NCI-H2227 (cell line): Measurements from ENCODE around the gene CHAD.
A peak's percentile ranks its signal among the peaks of the same experiment; 100 is the strongest.
"Not testable (repeated sequence)": the region's sequence is repeated elsewhere in the genome, so short reads cannot be mapped to it uniquely, and the experiment has no call there.

Experiments
- DNase-seq: peaks from one replicate; lab custom pipeline; 2025; ENCODE audit not compliant: unreplicated experiment; lab: John Stamatoyannopoulos, UW

CHAD gene

DNA sequence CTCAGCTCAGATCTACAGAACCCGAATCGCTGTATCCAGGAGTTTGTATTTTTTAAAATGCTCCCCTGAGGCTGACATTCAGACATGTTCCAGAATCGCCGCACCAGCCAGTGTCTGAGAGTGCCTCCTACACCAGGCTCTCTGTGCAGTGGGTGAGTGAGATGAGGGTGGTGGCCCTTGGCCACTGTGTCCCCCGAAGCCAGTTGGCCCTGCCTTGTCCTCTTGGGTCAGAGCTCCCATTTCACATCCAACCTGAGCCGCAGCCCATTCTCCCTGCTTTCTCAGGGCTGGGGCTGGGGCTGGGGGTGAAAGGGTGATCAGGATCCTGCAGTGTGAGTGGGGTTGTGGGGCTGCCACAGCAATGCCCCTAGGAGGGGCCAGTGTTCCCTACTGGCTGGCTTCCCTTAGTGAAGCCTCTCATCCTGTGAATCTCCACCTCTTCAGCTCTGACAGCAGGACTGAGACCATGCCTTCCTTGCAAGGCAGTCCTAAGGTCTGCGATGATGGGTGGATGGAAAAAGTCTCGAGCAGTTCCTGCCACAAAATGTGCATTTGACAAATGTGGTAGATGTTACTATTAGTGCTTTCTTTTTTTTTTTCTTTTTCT, 26.6 kb upstream of the CHAD start:
- no peak for DNase-seq

DNA sequence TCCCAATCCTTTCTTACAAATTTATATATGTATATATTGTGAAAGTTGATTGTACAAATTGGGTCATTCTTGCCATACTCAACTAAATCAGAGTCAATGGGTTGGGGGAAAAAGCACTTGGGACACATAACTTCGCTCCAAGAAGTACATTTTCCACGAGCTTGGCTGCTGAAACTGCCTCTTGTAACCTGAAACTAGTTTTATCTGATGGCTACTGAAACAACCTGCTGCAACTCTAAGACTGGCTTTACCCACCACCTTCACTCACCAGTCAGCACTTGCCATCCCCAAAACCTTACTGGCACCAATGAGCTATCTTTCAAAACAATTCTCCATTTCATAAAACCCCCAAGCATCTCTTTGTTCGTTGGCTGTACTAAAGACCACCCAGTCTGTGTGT, 25.1 kb upstream of the CHAD start:
- DNase-seq = no peak

DNA sequence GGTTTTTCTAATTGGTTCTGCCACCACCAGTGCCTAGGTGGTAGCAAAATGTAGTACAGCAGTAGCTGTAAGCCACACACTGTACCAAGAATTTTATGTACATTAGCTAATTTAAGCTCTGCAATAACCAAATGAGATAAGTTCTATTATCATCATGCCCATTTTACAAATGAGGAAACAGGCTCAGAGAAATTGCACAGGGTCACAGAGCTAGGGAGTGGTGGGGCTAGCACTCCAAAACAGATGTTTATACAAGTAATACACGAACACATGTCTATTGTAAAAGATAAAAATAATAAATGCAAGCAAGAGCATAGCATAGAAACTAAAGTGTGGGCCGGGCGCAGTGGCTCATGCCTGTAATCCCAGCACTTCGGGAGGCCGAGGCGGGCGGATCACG, 23.5 kb upstream of the CHAD start:
- DNase-seq = no peak

DNA sequence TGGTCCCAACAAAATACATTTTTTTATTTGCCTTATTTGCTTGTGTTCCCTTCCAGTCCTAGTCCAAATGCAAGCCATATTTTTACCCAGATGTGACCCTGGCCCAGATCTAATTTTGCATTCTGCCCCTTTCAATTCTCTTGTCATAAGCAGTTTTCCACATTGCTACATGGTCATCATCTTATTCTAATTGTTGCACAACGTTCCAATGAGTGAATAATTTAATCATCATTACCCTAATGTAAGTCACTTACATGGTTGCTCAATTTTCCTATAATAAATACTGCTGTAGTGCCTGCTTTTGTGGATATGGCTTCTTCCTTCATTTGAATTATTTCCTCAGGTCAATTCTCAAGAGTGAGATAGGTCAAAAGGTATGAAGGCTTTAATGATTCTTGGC, 22.8 kb upstream of the CHAD start:
- DNase-seq = no peak

DNA sequence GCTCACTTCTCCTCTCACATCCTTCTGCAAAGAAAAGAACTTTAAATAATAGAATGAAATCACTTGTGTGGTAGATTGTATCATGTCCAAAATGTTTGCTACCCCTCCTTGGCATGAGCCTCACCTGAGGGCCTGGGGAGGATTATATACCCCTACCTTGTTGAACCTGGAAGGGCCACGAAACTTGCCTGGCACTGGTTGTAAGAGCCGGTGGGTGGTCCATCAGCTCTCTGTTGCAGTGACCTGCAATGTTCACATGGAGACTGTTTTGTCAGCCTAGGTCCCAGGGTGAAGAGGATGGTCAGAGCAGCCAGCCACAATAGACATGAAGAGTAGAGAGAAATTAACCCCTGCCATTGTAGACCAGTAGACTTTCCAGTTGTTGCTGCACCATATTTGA, 20.2 kb upstream of the CHAD start:
- no peak for DNase-seq

DNA sequence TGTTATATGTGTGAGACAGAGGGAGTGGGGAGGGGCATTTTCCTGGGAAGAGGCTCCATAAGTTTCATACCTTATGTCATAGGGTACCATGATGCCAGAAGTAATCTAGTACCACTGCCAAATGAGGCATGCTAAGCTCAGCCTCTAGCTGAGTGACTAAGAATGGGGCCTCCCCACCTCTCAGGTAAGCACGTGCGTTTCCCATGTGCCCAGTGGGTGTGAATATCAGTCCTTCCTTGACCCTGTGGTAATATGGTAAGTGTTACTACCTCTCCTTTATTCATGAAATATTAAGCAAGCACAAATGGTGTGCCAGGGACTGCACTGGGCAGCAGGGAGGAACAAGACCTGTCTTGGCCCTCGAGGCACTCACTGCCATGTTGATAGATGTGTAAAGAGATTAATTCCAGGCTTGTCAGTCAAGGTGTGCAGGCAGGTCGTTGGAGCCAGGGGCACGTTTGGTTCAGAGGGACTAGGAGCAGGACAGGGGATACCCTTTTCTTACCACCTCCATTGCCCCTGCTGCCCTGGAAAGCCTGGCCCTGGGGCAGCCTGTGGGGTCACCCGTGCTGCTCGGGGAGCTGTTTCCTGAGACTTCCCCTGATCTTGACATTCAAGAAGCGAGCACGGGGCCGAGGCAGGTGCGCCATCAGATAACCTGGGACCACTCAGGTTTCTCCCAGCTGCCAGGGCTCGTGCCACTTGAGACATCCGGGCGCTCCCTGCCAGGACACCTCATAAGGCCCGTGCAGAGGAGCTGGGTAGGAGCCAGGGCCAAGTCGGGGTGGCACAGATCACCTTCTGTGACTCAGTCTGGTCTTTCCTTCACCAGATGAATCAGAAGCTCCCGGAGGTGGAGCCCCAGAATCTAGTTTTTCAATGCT, 18.8 kb upstream of the CHAD start:
- DNase-seq = no peak

DNA sequence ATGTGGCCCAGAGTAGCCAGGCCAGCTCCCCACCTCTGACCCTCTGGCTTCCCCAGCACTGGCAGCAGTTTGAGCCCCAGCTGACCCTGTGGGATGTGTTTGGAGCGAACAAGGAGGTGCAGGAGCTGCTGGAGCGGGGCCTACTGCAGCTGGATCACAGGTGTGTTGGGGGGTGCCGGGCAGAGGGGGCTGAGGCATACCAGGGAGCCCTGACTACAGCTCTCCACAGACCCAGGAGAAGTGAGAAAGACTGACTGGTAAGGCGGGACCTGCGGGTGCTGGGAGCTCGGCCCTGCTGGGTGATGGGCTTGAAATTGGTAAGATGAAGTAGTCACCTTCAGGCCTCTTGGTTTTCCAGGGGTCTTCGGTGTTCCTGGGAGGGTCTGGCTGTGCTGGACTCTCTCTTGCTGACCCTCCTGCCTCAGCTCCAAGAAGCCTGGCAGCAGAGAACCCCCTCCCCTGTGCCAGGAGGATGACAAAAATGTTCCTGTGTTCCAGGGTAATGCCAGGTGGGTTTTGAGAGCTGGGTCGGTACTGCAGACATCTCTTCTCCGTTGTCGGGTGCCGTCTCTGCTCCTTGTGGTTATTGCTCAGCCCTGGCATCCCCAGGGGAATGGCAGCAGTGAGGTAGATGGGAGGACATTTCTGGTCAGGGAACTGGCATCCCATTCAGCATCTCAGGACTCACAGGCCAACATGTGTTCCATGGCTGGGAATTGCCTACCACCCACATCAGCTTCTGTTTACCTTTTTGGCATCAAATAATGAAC, 15.9 kb upstream of the CHAD start:
- DNase-seq = no peak

DNA sequence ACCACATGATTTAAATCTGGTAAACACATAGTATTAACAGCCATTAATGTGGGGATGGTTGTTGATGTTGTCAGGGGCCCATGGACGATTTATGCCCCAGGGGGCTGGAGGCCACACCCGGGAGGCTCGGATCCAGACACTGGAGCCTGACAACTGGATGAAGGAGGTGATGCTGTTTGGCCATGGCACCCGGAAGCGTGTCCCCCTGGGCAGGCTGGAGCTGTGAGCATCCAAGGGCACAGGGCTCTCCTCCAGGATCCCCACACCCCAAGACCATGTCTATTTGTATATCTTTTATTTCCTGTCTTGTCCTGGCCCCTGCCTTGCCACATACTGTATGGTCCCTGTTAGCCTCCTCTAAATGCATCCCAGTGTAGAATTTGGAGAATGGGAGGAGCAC, 14.6 kb upstream of the CHAD start:
- no peak for DNase-seq

DNA sequence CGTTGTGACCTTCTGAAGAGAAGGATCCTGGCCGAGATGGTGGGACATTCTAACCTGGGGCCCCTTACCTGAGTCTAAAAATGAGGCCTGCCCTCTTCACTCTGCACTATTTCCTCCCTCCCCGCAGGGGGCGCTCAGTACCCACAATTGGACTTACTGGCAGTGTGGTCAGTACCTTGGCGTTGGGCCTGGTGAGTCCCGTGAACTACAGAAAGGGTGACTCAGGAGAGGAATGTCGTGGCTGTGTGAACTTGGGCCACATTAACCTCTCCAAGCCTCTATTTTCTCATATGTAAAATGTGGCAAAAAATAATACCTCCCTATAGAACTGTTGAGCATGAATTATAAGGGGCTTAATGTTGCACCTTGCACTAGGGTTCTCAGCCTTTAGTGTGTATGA, 13.8 kb upstream of the CHAD start:
- peak; percentile 81 for DNase-seq

DNA sequence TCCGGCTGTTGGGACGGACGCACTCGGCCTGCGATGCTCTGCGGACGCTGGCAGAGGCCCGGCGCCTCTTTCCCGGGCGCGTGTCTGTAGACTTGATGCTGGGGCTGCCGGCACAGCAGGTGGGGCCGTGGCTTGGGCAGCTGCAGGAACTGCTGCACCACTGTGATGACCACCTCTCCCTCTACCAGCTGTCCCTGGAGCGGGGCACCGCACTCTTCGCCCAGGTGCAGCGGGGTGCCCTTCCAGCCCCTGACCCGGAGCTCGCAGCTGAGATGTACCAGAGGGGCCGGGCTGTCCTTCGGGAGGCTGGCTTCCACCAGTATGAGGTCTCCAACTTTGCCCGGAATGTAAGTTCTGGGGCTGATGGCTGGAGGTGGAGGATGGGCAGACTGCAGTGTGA, 13.4 kb upstream of the CHAD start:
- no peak for DNase-seq

DNA sequence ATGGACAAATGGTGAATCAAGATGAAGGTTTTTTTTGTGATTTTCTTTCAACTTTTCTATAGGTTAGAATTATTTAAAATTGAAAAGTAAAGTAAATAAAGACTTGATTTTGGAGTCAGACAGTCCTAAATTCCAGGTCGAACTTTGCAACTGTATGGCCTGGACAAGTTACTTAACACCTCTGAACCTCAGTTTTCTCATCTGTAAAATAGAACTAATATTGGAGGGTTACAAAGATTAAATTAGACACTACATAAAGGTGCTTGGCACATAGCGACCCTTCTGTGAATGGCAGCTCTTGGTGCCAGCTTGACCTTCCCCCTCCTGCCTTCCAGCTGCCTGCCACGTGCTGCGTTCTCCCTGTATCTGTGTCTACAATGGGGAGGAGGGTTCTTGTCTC, 13.0 kb upstream of the CHAD start:
- no peak for DNase-seq

DNA sequence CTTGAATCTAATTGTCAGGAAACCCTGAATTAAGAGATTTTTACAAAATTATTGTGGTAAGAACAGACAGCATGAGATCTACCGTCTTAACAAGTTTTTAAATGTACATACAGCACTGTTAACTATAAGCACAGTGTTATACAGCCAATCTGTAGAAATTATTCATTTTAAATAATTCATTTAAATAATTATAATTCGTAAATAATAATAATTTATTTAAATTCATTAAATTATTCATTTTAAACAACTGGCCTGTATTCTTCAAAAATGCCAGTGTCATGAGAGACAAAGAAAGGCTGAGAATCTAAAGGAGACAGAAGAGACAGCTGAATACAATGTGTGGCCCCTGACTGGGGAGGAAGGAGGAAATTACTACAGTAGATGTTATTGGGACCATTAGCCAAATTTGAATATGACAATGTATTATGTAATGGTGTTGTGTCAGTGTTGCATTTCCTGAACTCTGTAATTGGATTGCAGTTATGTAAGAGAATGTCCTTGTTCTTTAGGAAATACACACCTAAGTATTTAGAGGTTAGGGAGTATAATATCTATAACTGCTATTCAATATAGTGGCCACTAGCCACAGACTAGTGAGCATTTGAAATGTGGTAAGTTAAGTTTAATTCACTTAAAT, 12.3 kb upstream of the CHAD start:
- no peak for DNase-seq

DNA sequence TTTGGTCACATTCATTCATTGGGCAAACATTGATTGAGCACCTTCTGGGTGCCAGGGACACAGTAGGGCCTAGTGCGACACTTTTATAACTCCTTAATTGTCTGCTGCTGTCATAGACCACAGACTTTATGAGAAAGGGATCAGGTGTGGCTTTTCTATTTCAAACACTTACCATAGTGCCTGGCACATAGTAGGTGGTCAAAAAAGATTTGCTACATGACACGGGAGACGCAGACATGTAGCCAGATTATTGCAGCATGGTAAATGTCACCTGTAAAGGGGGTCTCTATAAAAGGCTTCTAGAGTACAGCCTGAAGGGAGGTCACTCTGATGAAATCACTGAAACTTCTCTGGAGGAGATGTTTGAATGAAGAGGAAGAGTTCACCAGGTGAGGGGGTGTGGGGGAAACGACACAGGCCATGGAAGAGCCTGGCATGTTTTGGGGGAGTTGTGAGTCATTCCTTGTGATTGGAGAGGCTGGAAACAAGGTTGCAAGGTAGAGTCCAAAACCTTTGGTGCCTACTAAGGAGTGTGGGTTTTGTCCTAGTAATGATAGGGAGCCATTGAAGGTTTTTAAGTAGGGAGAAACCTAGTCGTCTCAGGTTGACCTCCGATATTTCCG, 11.6 kb upstream of the CHAD start:
- DNase-seq = no peak

DNA sequence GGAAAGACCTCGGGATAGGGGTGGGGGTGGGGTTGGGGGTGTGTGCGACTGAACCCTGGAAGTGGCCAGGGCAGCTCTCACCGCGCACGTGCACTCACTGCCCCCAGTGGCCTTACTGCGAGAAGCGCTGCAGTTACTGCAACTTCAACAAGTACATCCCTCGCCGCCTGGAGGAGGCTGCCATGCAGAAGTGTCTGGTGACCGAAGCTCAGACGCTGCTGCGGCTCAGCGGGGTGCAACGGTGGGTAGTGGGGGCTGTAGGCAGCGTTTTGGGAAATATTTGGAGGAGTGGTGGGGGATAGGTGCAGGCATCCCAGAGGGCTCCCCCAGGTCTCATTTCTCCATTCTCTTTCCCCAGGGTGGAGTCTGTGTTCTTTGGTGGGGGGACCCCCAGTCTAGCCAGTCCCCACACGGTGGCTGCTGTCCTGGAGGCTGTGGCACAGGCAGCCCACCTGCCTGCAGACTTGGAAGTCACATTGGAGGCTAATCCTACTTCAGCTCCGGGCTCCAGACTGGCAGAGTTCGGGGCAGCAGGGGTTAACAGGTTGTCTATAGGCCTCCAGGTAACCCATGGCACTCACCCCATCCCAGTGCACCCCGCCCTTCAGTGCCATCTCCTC, 11.0 kb upstream of the CHAD start:
- DNase-seq = peak; percentile 82

DNA sequence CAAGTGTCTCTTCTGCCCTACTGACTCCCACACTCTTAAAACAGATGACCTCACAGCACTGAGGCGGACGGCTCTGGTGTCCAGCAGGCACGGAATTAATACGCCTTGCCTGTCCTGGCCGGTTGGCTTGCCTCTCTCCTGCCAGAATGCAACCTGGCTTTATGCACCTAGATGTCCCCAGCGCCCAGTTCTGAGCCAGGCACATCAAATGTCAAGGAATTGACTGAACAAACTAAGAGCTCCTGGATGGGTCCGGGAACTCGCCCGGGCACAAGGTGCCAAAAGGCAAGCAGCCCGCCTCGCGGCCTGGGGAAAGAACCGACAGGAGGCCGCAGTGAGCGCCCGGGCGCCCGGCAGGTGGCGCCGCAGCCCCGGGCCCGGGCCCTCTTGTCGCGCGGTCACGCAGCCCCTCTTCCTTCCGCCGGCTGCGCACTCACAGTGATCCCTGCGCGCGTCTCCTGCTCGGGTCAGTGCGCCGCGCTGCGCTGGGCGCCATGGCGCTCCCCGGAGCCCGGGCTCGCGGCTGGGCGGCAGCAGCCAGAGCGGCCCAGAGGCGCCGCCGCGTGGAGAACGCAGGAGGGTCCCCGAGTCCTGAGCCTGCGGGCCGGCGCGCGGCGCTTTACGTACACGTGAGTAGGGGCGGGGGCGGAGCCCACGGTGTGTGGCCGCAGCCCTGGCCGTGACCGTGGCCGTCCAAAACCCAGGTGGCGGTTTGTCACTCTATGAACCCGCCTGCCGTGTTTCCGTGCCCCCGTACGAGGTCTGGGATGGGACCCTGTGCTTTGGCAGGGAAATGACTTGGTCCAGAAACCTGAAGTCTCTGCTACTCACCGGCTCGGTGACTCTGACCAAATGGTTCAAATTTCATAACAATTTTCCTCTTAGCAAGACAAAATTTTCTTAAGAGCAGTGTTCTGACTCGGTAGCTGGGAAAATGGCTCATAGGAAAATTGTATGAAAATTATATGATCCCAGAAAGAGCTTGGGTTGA, 10.0 kb upstream of the CHAD start, which contains the start of gene RSAD1:
Gene RSAD1, plus strand, starts transcription at position 470 of the 991 bp plus-strand sequence. Its CDS starts 25 bp downstream, at position 495.
- DNase-seq = peak; percentile 96

DNA sequence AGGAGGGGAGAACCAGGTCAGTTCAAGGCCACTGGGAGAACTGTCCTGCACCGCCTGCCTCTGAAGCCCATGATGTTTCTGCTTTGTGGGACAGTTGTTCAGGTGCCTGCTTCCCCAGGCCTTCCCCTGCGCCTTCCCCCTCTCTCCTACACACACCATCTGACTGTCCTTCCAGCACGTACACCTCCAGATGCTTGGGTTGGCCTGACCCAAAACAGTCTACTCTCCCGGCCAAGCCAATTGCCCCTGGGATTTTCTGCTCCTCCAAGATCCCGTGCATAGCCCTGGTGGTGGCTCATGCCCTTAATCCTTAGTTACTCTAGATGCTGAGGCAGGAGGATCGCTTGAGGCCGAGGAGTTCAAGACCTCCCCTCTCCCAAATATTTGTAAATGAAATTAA, 9.3 kb upstream of the CHAD start:
- no peak for DNase-seq

DNA sequence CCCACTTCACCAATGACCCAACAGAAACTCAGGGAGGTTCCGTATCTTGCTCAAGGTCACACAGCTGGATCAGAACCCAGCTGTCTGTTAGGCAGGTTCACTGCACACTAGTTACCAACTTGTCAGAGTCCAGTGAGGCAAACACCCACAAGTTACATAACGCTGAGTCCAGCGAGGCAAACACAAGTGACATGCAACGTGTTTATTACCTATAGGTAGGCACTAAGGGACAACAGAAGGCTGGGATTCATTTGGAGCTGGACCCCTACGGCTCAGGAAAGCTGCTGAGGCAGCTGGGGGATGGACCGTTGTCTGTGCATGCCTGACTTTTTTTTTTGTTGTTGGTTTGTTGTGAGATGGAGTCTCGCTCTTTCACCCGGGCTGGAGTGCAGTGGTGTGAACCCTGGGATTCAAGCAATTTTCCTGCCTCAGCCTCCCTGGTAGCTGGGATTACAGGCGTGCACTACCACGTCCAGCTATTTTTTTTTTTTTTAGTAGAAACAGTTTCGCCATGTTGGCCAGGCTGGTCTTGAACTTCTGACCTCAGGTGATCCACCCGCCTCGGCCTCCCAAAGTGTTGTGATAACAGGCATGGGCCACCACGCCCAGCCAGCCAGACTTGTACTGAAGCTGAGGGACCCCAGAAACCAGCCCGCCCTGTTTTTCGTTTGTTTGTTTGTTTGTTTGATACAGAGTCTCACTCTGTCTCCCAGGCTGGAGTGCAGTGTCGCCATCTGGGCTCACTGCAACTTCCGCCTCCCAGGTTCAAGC, 8.1 kb upstream of the CHAD start:
- no peak for DNase-seq

DNA sequence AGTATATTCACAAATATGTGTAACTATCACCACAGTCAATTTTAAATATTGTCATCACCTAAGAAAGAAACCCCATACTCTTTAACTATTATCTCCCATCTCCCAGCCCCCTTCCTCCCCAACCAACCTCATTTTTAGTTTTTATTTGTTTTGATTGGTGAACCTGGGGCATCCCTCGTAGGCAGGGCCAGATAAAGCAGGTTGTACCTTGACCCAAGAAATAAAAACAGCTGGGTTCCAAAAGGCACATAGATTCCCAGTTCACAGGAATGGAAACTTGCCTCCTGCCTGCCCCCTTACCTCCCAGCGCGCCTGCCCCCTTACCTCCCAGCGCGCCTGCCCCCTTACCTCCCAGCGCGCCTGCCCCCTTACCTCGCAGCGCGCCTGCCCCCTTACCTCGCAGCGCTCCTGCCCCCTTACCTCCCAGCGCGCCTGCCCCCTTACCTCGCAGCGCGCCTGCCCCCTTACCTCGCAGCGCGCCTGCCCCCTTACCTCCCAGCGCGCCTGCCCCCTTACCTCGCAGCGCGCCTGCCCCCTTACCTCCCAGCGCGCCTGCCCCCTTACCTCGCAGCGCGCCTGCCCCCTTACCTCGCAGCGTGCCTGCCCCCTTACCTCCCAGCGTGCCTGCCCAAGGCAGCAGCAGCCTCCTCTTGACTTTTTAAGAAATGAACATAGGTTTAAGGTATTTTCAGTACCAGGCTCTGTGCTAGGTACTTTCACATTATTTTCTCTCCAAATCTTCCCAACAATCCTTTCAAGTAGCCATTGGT, 7.3 kb upstream of the CHAD start:
- DNase-seq = not testable (repeated sequence)
